Esophagus squamous epithelium (tissue), 5 donors: ENCODE measurements around the gene LAPTM4A. TPM values are rescaled to one million over a fixed set of nuclear protein-coding genes. Genes with fewer than 3 reads are reported as not detected.

Source experiments
- DNase-seq: peaks from one replicate; lab custom pipeline; 2025; lab: John Stamatoyannopoulos, UW
- H3K27ac ChIP-seq, 4 donors: fragments of 200-600 bp; sonication (generic); one replicate each; pipeline ENCODE4 v1.5.1; 2016 to 2019; ENCODE audit warnings: mild to moderate bottlenecking in 1 of 4
- H3K27me3 ChIP-seq, 4 donors: fragments of 200-600 bp; sonication (generic); 1 replicate in 3 of 4; 2 replicates in 1 of 4; pipeline versions ENCODE4 v1.5.1 to v1.6.0; 2017 to 2021; ENCODE audit warnings: antibody characterized with exemption in 1 of 4
- H3K36me3 ChIP-seq, 3 donors: fragments of 200-600 bp; sonication (generic); one replicate each; pipeline ENCODE4 v1.5.1; 2016 to 2019
- H3K4me1 ChIP-seq, 3 donors: fragments of 200-600 bp; sonication (generic); one replicate each; pipeline ENCODE4 v1.5.1; 2017 to 2019
- H3K4me3 ChIP-seq, 4 donors: fragments of 200-600 bp; sonication (generic); 1 replicate in 3 of 4; 2 replicates in 1 of 4; pipeline ENCODE4 v1.5.1; 2016 to 2019; ENCODE audit warnings: mild to moderate bottlenecking in 2 of 4, moderate library complexity in 1 of 4
- H3K9me3 ChIP-seq, 3 donors: fragments of 200-600 bp; sonication (generic); one replicate each; pipeline ENCODE4 v1.5.1; 2016 to 2019
- CTCF ChIP-seq, 6 experiments: fragments of 450-650 bp in 4 of 6; fragments of 200-600 bp in 2 of 6; sonication (generic) in 2 of 6; IDR thresholded peaks; one replicate each; pipeline ENCODE4 v1.5.1; 2016 to 2019; ENCODE audit warnings: antibody characterized with exemption in 6 of 6, mild to moderate bottlenecking in 4 of 6, moderate library complexity in 4 of 6
- POLR2A ChIP-seq, 4 donors: fragments of 450-650 bp; IDR thresholded peaks; one replicate each; pipeline ENCODE4 v1.6.1; 2017; ENCODE audit warnings: antibody characterized with exemption in 4 of 4, mild to moderate bottlenecking in 4 of 4, moderate library complexity in 3 of 4
- WGBS, 2 donors: methylation state at CpG; one replicate each; pipeline ENCODE4 v1.1.5; 2018; 5-methylcytosine and 5-hydroxymethylcytosine counted together
- intact Hi-C: fragments of 100-400 bp; cut with DNase I; formaldehyde crosslinking; loops from one replicate; pipeline ENCODE4 v1.15.0; 2022
- total RNA-seq, 4 donors: library from RNA; depleted of rRNA; stranded (reverse); fragments of >200 nt; gene quantifications; one replicate each; pipeline ENCODE4 v1.1.0, GENCODE V29; 2016
- donor health status: DM: yes; HTN: yes; CAD: no.

The LAPTM4A gene
- total RNA-seq, 4 donors from 2014 or later: 71.0 to 144 (median 98.2) TPM

- WGBS, 2 donors: 85 to 90% methylated on average over 7 to 10 of the region's 17 CpGs
These were observed 45.4 kb downstream of the LAPTM4A start for GRCh38 chr2:20005891-20006470.

GRCh38 chr2:20005067-20005627 is 46.3 kb downstream of the LAPTM4A start:
- H3K27me3 ChIP-seq: peaks cover 0 to 11% (median 0%) of the 10 kb centered on the region in 4 donors
- no peaks in the 10 kb centered on the region for H3K36me3 ChIP-seq
- H3K27ac ChIP-seq: no peak overlapping the region
- no peaks in the 10 kb centered on the region for H3K9me3 ChIP-seq
- TF ChIP-seq POLR2A (IDR thresholded peaks at IDR 0.05) (no peak), CTCF (IDR thresholded peaks at IDR 0.05) (no peak)
- no peak overlapping the region for H3K4me3 ChIP-seq
- DNase-seq: no peak
- intact Hi-C loops: no loop called here
- H3K4me1 ChIP-seq: no peaks in the 10 kb centered on the region
- WGBS, 2 donors: 87% methylated on average over 10 of the region's 10 CpGs

More at GRCh38 chr2:20005891-20006470, 45.4 kb downstream of the LAPTM4A start:
- Histone ChIP-seq H3K4me1 (no peaks in the 10 kb centered on the region), H3K27ac (no peak overlapping the region), H3K27me3 (peaks cover 0 to 12% (median 0%) of the 10 kb centered on the region in 4 donors), H3K4me3 (no peak overlapping the region), H3K9me3 (no peaks in the 10 kb centered on the region), H3K36me3 (no peaks in the 10 kb centered on the region)
- no peak for TF ChIP-seq CTCF (IDR thresholded peaks at IDR 0.05)
- no peak for TF ChIP-seq POLR2A (IDR thresholded peaks at IDR 0.05)
- DNase-seq: no peak
- intact Hi-C loops: no loop called here

- intact Hi-C loops: no loop called here
- Histone ChIP-seq H3K4me3 (no peak overlapping the region), H3K27ac (no peak overlapping the region), H3K36me3 (no peaks in the 10 kb centered on the region), H3K27me3 (peaks cover 0 to 7% (median 0%) of the 10 kb centered on the region in 4 donors), H3K4me1 (no peaks in the 10 kb centered on the region), H3K9me3 (no peaks in the 10 kb centered on the region)
- no peak for TF ChIP-seq CTCF (IDR thresholded peaks at IDR 0.05)
- no peak for TF ChIP-seq POLR2A (IDR thresholded peaks at IDR 0.05)
- DNase-seq: no peak
- WGBS, 2 donors: 82 to 89% methylated on average over 2 of the region's 2 CpGs
These were observed 50.0 kb downstream of the LAPTM4A start for GRCh38 chr2:20001361-20001863.

GRCh38 chr2:19993731-19994130 is 57.7 kb downstream of the LAPTM4A start:
- intact Hi-C loops: no loop called here
- H3K4me1 ChIP-seq: peaks cover 3 to 19% (median 7%) of the 10 kb centered on the region in 3 donors
- no peaks in the 10 kb centered on the region for H3K9me3 ChIP-seq
- peaks cover 0 to 16% (median 0%) of the 10 kb centered on the region in 4 donors for H3K27me3 ChIP-seq
- H3K4me3 ChIP-seq: no peak overlapping the region
- TF ChIP-seq CTCF (IDR thresholded peaks at IDR 0.05): no peak
- H3K36me3 ChIP-seq: no peaks in the 10 kb centered on the region
- no peak overlapping the region for H3K27ac ChIP-seq
- DNase-seq: no peak

- no peak for DNase-seq
- H3K4me1 ChIP-seq: peaks cover 3 to 27% (median 7%) of the 10 kb centered on the region in 3 donors
- no peak for TF ChIP-seq CTCF (IDR thresholded peaks at IDR 0.05)
- TF ChIP-seq POLR2A (IDR thresholded peaks at IDR 0.05): no peak
- no peak overlapping the region for H3K27ac ChIP-seq
- H3K9me3 ChIP-seq: no peaks in the 10 kb centered on the region
- intact Hi-C loops: no loop called here
- H3K27me3 ChIP-seq: peaks cover 0 to 10% (median 0%) of the 10 kb centered on the region in 4 donors
- H3K4me3 ChIP-seq: no peak overlapping the region
- no peaks in the 10 kb centered on the region for H3K36me3 ChIP-seq
- WGBS, 2 donors: 76 to 88% methylated on average over 1 of the region's 1 CpG
These were observed 59.5 kb downstream of the LAPTM4A start for GRCh38 chr2:19991895-19992294.
